GM18870 (cell line): ENCODE results near the gene KRTAP9-7.
"Not testable (repeated sequence)": the region's sequence is repeated elsewhere in the genome, so short reads cannot be mapped to it uniquely, and the experiment has no call there.

Source experiments
- ATAC-seq: cut with Tn5 transposase; IDR thresholded peaks from one replicate; pipeline ENCODE4 v1.9.1; 2021; ENCODE audit warnings: moderate library complexity; ENCODE audit not compliant: unreplicated experiment

KRTAP9-7 gene, protein sequence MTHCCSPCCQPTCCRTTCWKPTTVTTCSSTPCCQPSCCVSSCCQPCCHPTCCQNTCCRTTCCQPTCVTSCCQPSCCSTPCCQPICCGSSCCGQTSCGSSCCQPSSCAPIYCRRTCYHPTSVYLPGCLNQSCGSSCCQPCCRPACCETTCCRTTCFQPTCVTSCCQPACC

DNA sequence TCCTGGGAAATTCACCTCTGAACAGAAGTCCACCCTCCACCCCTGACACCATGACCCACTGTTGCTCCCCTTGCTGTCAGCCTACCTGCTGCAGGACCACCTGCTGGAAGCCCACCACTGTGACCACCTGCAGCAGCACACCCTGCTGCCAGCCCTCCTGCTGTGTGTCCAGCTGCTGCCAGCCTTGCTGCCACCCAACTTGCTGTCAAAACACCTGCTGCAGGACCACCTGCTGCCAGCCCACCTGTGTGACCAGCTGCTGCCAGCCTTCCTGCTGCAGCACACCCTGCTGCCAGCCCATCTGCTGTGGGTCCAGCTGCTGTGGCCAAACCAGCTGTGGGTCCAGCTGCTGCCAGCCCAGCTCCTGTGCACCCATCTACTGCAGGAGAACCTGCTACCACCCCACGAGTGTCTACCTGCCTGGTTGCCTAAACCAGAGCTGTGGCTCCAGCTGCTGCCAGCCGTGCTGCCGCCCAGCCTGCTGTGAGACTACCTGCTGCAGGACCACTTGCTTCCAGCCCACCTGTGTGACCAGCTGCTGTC, at the start of gene KRTAP9-7:
Gene KRTAP9-7, plus strand, starts transcription at position 51 of the 543 bp plus-strand sequence. Its CDS starts 0 bp downstream, at position 51.
- not testable (repeated sequence) for ATAC-seq

DNA sequence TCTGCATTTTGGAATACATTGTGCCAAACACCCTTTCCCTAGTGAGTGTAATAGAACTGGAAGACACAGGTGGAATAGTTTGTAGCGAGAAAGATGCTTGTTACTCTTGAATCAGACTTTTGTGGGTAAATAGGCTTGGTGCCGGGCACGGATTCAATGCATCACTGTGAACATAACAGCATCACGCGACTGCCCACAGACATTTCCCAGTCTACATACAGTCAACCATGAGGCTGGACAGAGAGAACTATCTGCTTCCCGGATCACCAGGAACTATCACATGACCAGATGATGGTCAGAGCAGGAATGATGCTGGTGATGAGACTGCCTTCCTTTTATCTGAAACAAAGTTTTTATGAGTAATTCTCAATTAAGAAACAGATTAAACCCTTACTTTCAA, 49.4 kb upstream of the KRTAP9-7 start:
- no peak for ATAC-seq

DNA sequence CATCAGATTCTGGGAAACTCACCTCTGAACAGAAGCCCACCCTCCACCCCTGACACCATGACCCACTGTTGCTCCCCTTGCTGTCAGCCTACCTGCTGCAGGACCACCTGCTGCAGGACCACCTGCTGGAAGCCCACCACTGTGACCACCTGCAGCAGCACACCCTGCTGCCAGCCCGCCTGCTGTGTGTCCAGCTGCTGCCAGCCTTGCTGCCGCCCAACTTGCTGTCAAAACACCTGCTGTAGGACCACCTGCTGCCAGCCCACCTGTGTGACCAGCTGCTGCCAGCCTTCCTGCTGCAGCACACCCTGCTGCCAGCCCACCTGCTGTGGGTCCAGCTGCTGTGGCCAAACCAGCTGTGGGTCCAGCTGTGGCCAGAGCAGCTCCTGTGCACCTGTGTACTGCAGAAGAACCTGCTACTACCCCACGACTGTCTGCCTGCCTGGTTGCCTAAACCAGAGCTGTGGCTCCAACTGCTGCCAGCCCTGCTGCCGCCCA, 48.9 kb upstream of the KRTAP9-7 start, which contains the start of gene KRTAP9-2:
Gene KRTAP9-2, plus strand, starts transcription at position 51 of the 498 bp plus-strand sequence. Its CDS starts 7 bp downstream, at position 58.
- not testable (repeated sequence) for ATAC-seq

DNA sequence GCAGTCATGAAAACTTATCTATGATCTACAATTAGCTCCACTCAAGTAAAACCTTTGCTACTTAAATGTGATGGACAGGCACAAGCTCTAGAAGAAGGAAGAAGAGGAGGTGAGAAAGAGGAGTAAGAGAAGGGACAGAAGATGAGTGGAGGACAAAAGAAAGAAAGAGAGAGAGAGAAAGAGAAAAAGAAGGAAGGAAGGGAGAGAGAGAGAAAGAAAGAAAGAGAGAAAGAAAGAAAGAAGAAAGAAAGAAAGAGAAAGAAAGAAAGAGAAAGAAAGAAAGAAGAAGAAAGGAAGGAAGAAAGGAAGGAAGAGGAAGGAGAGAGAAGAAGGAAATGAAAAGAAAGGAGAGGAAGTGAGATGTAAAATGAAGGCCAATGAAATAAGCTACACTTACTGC, 45.4 kb upstream of the KRTAP9-7 start:
- no peak for ATAC-seq

DNA sequence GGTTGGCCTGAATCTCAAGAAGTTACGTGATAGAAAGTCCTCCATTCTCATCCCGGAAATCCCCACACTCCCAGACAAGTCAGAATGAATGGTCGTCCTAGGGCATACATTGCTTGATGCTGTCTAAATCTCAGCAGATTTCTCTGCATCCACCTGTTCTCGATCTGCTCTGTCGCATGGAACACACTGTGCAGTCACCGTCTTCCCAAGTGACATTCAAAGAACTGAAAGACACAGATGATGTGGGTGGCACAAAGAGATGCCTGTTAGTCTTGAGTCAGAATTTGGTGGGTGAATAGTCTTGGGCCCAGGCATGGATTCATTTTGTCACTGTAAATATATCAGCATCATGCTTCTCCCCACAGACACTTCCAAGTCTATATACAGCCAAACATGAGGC, 43.8 kb upstream of the KRTAP9-7 start:
- ATAC-seq: no peak

DNA sequence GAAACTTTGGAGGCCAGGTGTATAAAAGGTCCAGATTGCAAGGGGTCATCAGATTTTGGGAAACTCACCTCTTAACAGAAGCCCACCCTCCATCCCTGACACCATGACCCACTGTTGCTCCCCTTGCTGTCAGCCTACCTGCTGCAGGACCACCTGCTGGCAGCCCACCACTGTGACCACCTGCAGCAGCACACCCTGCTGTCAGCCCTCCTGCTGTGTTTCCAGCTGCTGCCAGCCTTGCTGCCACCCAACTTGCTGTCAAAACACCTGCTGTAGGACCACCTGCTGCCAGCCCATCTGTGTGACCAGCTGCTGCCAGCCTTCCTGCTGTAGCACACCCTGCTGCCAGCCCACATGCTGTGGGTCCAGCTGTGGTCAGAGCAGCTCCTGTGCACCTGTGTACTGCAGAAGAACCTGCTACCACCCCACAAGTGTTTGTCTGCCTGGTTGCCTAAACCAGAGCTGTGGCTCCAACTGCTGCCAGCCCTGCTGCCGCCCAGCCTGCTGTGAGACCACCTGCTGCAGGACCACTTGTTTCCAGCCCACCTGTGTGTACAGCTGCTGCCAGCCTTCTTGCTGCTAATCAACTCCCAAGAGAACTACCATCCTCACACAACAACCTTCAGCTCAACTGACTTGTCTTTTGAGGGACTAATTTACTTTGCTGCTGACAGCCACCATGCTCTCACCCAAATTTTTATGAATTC, 42.9 kb upstream of the KRTAP9-7 start, which contains the start of gene KRTAP9-3:
Gene KRTAP9-3, plus strand, starts transcription at position 51 of the 707 bp plus-strand sequence. Its CDS starts 53 bp downstream, at position 104.
- not testable (repeated sequence) for ATAC-seq

DNA sequence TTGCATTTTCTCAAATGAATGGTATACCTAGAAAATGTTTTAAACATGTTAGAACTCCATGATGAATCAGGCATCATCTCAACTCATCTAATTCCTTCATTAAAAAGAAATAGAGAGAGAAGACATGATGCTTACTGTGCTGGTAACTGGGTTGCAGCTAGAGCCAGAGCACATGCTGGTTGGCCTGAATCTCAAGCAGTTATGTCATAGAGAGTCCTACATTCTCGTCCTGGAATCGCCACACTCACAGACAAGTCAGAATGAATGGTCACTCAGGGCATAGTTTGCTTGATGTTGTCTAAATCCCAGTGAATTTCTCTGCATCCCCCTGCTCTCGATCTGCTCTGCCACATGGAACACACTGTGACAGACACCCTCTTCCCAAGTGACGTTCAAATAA, 38.4 kb upstream of the KRTAP9-7 start:
- ATAC-seq: not testable (repeated sequence)

DNA sequence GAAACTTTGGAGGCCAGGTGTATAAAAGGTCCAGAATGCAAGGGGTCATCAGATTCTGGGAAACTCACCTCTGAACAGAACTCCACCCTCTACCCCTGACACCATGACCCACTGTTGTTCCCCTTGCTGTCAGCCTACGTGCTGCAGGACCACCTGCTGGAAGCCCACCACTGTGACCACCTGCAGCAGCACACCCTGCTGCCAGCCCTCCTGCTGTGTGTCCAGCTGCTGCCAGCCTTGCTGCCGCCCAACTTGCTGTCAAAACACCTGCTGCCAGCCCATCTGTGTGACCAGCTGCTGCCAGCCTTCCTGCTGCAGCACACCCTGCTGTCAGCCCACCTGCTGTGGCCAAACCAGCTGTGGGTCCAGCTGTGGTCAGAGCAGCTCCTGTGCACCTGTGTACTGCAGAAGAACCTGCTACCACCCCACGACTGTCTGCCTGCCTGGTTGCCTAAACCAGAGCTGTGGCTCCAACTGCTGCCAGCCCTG, 37.5 kb upstream of the KRTAP9-7 start, which contains the start of gene KRTAP9-8:
Gene KRTAP9-8, plus strand, starts transcription at position 51 of the 489 bp plus-strand sequence. Its CDS starts 53 bp downstream, at position 104.
- not testable (repeated sequence) for ATAC-seq

DNA sequence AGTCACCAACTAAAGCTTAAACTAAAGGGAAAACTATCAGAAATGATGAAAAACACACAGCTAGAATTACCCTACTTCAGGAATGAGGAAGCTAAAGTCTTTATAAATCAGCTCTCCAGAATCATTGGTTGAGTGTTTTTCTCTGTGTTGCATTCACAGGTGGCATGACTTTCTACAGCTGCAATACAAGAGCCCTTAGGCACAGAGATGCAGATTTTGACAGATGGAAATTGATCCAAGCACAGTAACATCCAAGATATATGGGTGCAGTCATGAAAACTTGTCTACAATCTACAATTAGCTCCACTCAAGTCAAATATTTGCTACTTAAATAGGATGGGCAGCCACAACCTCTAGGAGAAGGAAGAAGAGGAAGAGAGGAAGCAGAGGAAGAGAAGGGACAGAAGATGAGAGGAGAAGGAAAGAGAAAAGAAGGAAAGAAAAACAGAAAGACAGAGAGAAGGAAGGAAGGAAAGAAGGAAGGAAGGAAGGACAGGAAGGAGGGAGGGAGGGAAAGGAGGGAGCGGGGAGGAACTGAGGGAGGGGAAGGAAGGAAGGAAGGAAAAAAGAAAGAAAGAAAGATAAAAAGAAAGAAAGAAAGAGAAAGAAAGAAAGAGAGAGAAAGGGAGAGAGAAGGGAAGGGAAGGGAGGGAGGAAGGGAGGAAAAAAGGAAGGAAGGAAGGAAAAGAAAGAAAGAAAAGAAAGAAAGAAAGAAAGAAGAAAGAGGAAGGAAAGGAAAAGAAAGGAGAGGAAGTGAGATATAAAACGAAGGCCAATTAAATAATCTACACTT, 28.3 kb upstream of the KRTAP9-7 start:
- ATAC-seq: not testable (repeated sequence)

DNA sequence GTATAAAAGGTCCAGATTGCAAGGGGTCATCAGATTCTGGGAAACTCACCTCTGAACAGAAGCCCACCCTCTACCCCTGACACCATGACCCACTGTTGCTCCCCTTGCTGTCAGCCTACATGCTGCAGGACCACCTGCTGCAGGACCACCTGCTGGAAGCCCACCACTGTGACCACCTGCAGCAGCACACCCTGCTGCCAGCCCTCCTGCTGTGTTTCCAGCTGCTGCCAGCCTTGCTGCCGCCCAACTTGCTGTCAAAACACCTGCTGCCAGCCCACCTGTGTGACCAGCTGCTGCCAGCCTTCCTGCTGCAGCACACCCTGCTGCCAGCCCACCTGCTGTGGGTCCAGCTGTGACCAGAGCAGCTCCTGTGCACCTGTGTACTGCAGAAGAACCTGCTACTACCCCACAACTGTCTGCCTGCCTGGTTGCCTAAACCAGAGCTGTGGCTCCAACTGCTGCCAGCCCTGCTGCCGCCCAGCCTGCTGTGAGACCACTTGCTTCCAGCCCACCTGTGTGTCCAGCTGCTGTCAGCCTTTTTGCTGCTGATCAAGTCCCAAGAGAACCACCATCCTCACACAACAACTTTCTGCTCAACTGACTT, 25.8 kb upstream of the KRTAP9-7 start, which contains the start of gene KRTAP9-4:
Gene KRTAP9-4, plus strand, starts transcription at position 51 of the 604 bp plus-strand sequence. Its CDS starts 34 bp downstream, at position 85.
- not testable (repeated sequence) for ATAC-seq

DNA sequence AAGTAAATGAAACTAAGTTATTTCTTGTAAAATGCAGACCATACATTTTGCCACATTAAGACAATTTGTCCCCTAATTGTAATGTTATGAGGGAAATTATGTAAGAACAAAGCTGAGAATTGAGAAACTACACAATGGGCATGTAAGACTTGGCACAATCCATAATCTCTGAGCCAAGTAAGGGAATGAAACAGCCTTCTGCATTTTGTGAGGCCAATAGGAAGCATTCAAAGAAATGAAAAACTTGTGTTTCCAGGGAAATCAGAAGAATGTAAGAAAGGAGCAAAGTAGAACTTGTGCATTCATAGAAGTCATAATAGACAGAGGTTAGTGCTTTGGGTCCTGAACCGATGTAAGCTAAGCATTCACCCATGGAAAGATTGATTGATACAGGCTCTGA, 24.2 kb upstream of the KRTAP9-7 start:
- ATAC-seq: no peak

DNA sequence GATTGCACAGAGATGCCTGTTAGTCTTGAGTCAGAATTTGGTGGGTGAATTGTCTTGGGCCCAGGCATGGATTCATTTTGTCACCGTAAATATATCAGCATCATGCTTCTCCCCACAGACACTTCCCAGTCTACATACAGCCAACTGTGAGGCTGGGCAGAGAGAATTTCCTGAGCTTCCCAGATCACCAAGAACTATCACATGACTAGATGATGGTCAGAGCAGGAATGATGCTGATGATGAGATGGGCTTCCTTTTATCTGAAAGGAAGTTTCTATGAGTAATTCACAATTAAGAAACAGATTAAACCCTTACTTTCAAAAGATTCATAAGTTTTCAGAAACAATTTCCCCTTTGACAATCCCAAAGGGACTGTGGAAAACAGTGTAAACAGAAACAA, 20.6 kb upstream of the KRTAP9-7 start:
- ATAC-seq: no peak

DNA sequence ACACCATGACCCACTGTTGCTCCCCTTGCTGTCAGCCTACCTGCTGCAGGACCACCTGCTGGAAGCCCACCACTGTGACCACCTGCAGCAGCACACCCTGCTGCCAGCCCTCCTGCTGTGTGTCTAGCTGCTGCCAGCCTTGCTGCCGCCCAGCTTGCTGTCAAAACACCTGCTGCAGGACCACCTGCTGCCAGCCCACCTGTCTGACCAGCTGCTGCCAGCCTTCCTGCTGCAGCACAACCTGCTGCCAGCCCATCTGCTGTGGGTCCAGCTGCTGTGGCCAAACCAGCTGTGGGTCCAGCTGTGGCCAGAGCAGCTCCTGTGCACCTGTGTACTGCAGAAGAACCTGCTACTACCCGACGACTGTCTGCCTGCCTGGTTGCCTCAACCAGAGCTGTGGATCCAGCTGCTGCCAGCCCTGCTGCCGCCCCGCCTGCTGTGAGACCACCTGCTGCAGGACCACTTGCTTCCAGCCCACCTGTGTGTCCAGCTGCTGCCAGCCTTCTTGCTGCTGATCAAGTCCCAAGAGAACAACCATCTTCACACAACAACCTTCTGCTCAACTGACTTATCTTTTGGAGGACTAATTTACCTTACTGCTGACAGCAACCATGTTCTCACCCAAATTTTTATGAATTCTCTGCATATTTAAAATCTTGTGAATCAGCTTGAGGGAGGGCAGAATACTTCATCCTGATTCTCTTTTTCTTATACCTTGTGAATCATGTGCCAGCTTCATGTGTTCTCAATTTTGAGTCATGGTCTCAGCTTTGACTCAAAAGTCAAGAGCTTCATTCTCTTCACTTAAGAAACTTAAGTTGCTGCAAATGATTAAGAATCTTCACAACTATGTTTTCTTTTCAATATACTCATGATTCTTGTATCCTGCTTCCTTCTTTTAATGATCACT, 19.9 kb upstream of the KRTAP9-7 start, which contains the start of gene KRTAP9-9:
Gene KRTAP9-9, plus strand, starts transcription at position 4 of the 910 bp plus-strand sequence.
- not testable (repeated sequence) for ATAC-seq

DNA sequence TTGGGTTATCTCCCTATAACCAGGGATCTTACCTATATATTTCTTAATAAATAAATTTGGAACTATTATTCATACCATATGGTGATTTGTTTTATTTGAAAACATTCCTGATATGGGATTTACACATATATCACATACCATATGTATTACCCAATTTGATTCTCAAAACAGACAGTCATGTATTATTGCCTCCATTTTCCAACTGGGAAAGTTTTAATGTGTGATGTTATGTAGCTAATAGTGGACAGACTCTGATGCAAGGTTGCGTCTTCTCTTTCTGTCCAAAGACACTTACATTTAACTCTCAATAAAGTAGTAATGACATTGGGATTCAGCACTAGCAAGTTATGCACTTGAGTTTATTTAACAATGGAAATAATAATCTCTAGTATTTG, 19.2 kb upstream of the KRTAP9-7 start:
- no peak for ATAC-seq

DNA sequence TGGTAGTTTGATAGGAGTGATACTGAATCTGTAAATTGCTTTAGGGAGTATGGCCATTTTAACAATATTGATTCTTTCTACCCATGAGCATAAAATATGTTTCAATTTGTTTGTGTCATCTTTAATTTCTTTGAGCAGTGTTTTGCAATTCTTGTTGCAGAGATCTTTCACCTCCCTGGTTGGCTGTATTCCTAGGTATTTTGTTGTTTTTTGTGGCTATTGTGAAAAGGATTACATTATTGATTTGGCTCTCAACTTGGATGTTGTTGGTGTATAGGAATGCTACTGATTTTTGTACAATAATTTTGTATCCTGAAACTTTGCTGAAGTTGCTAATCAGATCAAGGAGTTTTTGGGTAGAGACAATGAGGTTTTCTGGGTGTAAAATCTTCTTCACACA, 17.1 kb upstream of the KRTAP9-7 start:
- no peak for ATAC-seq

DNA sequence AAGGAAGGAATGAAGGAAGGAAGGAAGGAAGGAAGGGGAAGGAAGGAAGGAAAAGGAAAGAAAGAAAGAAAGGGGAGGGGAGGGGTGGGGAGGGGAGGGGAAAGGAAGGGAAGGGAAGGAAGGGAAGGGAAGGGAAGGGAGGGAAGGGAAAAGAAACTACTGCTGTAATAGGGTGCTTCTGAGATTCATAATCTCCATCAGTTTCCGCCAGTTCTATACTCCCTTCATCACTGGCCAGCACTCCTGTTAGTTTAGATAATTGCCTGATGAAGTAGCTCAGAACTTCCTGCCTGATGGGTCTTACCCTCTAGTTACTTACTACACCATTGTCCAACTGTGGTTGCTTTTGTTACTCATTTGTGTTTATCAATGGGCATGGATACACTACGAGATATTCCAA, 12.3 kb upstream of the KRTAP9-7 start:
- no peak for ATAC-seq

DNA sequence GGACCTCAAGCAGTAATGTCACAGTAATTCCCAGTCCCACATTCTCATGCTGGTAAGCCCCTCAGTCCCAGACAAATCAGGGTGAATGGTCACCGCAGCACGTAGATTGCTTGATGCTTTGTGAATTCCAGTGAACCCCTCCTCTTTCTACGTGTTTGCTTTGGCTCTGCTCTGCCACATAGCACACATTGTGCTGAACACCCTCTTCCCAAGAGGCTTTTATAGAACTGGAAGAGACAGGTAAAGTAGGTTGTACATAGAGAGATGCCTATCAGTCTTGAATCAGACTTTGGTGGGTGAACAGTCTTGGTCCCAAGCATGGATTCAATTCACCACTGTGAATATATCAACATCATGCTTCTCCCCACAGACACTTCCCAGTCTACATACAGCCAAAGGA, 10.9 kb upstream of the KRTAP9-7 start:
- no peak for ATAC-seq

DNA sequence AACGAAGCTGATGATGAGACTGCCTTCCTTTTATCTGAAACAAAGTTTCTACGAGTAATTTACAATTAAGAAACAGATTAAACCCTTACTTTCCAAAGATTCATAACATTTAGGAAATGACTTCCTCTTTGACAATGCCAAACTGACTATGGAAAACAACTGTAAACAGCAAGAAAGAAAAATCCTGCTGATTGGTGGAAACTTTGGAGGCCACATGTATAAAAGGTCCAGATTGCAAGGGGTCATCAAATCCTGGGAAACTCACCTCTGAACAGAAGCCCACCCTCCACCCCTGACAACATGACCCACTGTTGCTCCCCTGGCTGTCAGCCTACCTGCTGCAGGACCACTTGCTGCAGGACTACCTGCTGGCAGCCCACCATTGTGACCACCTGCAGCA, 10.4 kb upstream of the KRTAP9-7 start, which contains the start of gene KRTAP9-6:
Gene KRTAP9-6, plus strand, starts transcription at position 301 of the 400 bp plus-strand sequence. Its CDS starts 0 bp downstream, at position 301.
- no peak for ATAC-seq

DNA sequence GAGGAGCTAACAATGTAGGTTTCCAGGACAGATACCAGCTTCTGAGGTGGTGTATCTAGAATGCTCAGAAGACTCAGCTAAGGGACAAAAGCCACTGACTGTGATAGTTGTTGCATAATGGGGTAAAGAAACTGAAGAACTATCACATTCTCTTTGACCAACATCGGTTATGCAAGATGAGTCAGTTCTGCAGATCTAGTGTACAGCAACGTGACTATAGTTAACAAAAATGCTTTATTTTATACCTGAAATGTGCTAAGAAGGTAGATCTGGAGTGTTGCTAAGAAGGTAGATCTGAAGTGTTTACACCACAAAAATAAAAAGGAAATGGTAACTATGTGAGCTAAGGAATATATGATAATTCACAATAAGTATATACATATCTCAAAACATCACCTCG, 7.8 kb upstream of the KRTAP9-7 start:
- ATAC-seq: no peak
